Spleen (tissue), 11 donors: ENCODE results near the gene SKI. TPM values are rescaled to one million over a fixed set of nuclear protein-coding genes. Genes with fewer than 3 reads are reported as not detected.

ENCODE experiments used
- DNase-seq: peaks from one replicate; pipeline ENCODE4 v3.0.0-alpha.2; 2020
- H3K27ac ChIP-seq, 8 donors: fragments of 200-600 bp; sonication (generic) in 7 of 8; 1 replicate in 4 of 8; 2 replicates in 4 of 8; pipeline versions ENCODE4 v1.5.0 to v1.8.0; 2016 to 2021; ENCODE audit warnings: inconsistent platforms in 4 of 8, mild to moderate bottlenecking in 4 of 8, moderate library complexity in 1 of 8
- H3K27me3 ChIP-seq, 7 donors: fragments of 200-600 bp; sonication (generic) in 6 of 7; replicated peaks in 1 of 7; 1 replicate in 4 of 7; 2 replicates in 3 of 7; pipeline versions ENCODE4 v1.5.0 to v1.8.0; 2016 to 2021; ENCODE audit warnings: inconsistent platforms in 3 of 7, mild to moderate bottlenecking in 1 of 7
- H3K36me3 ChIP-seq, 6 donors: fragments of 200-600 bp; sonication (generic) in 5 of 6; 1 replicate in 4 of 6; 2 replicates in 2 of 6; pipeline versions ENCODE4 v1.5.0 to v1.8.0; 2016 to 2021; ENCODE audit warnings: inconsistent platforms in 2 of 6
- H3K4me1 ChIP-seq, 6 donors: fragments of 200-600 bp; sonication (generic) in 5 of 6; 1 replicate in 3 of 6; 2 replicates in 3 of 6; pipeline versions ENCODE4 v1.5.0 to v1.8.0; 2016 to 2021; ENCODE audit warnings: inconsistent platforms in 3 of 6
- H3K4me3 ChIP-seq, 8 donors: fragments of 200-600 bp; sonication (generic) in 7 of 8; 1 replicate in 4 of 8; 2 replicates in 4 of 8; pipeline versions ENCODE4 v1.5.0 to v1.8.0; 2016 to 2021; ENCODE audit warnings: inconsistent platforms in 4 of 8, mild to moderate bottlenecking in 4 of 8, moderate library complexity in 2 of 8
- H3K9me3 ChIP-seq, 8 donors: fragments of 200-600 bp; sonication (generic) in 7 of 8; 1 replicate in 4 of 8; 2 replicates in 4 of 8; pipeline versions ENCODE4 v1.5.0 to v1.8.0; 2016 to 2021; ENCODE audit warnings: inconsistent platforms in 4 of 8
- CTCF ChIP-seq, 11 experiments: fragments of 200-600 bp in 7 of 11; fragments of 450-650 bp in 4 of 11; sonication (generic) in 4 of 11; IDR thresholded peaks in 8 of 11; conservative IDR thresholded peaks in 3 of 11; 1 replicate in 7 of 11; 2 replicates in 4 of 11; pipeline versions ENCODE4 v1.4.0 to v1.8.0; 2016 to 2021; ENCODE audit warnings: antibody characterized with exemption in 11 of 11, inconsistent platforms in 4 of 11, mild to moderate bottlenecking in 1 of 11
- POLR2A ChIP-seq, 3 donors: fragments of 450-650 bp; IDR thresholded peaks; one replicate each; pipeline ENCODE4 v1.5.1; 2017; ENCODE audit warnings: antibody characterized with exemption in 3 of 3, mild to moderate bottlenecking in 1 of 3
- POLR2AphosphoS5 ChIP-seq, 3 donors: sonication (generic); formaldehyde crosslinking; IDR thresholded peaks; one replicate each; pipeline ENCODE4 v1.5.1; 2017; ENCODE audit warnings: antibody characterized with exemption in 3 of 3
- WGBS, 5 donors: extraction: QIAGEN DNeasy Blood & Tissue Kit in 3 of 5; methylation state at CpG; one replicate each; pipeline versions ENCODE4 v1.1.5 to v1.1.7; 2013 to 2018; 5-methylcytosine and 5-hydroxymethylcytosine counted together
- intact Hi-C: fragments of 100-400 bp; cut with DNase I; formaldehyde crosslinking; loops from one replicate; pipeline ENCODE4 v1.15.0; 2023; ENCODE audit warnings: low total_unique reads
- polyA plus RNA-seq, 3 donors: library from polyadenylated mRNA; stranded (reverse); fragments of 200-250 nt; gene quantifications; one replicate each; pipeline ENCODE4 v1.2.1, GENCODE V29; 2013
- total RNA-seq, 7 donors: library from RNA; depleted of rRNA in 3 of 7; stranded (reverse); fragments of >200 nt in 3 of 7; fragmentation: NEBNext Ultra II Directional in 4 of 7; extraction: Animal tissue kit (Norgen Biotek cat#: 25700) in 4 of 7; gene quantifications; one replicate each; pipeline versions ENCODE4 v1.1.0 to v1.2.1, GENCODE V29; 2016 to 2021
- donor health status: healthy with polysubstance abuse.
- donor health status: DM: no; HTN: no; CAD: no; lungs with moderate emphysema.
- donor health status: DM: no; HTN: no; CAD: no.
- donor health status: Bipolar disorder and iron deficiency.
- donor health status: healthy.
- donor health status: DM: no; HTN: no; CAD: no.
- donor health status: DM: yes; HTN: yes; CAD: no.

The SKI gene
- total and polyA plus RNA-seq, 10 donors, result 4.4 to 100.0 (median 54.3) TPM

- Histone ChIP-seq H3K9me3 (no peaks in the 10 kb centered on the region), H3K4me1 (peaks cover 28 to 93% (median 70%) of the 10 kb centered on the region in 6 donors), H3K27me3 (no peaks in the 10 kb centered on the region), H3K4me3 (peak overlapping the region in 6 of 8 donors; percentile 20 to 69 (median 40)), H3K36me3 (no peaks in the 10 kb centered on the region), H3K27ac (peak overlapping the region; percentile 60 to 91 (median 82))
- peak; percentile 90 for DNase-seq
- WGBS, 5 donors, result 51 to 78% (median 72%) methylated on average over 13 to 25 of the region's 25 CpGs
- intact Hi-C loops, result no loop called here
- TF ChIP-seq POLR2A (IDR thresholded peaks at IDR 0.05), result no peak
- TF ChIP-seq POLR2AphosphoS5 (IDR thresholded peaks at IDR 0.05), result no peak
- TF ChIP-seq CTCF (IDR thresholded peaks at IDR 0.05 in 8 of 11, conservative IDR thresholded peaks at IDR 0.05 in 3 of 11), result no peak
Observed at GRCh38 chr1:2203671-2204414, 24.3 kb upstream of the SKI start.

DNA sequence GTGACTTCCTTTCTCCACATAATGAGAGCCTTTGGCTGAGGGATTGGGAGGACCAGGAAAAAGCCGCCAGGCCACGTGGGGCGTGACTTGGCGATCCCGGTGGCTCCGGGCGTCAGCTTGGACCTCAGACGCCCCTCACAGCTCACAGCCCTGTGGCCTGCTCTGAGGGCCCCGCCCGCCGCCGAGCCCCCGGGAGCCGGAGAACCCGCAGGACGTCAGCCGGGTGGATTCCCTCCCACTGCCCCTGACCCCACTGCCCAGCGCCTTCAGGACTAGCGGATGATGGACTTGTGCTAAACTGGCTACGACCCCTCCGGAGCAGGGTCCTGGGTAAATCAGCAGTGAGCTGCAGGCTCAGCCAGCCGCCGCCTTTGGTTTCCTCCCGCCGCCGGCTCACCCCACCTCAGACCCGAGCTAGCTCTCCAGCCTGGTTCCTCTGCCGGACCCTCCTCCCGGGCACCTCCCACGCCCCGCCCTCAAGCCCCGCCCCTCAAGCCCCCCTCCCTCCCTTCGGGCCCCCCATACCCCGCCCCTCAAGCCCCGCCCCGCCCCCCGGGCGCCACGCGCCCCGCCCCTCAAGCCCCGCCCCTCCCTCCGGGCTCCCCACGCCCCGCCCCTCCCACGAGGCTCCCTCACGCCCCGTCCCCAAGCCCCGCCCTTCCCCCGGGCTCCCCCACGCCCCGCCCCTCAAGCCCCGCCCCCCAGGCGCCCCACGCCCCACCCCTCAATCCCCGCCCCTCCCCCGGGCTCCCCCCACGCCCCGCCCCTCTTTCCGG lies 23.5 kb upstream of the SKI start:
- 2 to 8% (median 4%) methylated on average over 5 to 41 of the region's 60 CpGs for WGBS, 5 donors

DNA sequence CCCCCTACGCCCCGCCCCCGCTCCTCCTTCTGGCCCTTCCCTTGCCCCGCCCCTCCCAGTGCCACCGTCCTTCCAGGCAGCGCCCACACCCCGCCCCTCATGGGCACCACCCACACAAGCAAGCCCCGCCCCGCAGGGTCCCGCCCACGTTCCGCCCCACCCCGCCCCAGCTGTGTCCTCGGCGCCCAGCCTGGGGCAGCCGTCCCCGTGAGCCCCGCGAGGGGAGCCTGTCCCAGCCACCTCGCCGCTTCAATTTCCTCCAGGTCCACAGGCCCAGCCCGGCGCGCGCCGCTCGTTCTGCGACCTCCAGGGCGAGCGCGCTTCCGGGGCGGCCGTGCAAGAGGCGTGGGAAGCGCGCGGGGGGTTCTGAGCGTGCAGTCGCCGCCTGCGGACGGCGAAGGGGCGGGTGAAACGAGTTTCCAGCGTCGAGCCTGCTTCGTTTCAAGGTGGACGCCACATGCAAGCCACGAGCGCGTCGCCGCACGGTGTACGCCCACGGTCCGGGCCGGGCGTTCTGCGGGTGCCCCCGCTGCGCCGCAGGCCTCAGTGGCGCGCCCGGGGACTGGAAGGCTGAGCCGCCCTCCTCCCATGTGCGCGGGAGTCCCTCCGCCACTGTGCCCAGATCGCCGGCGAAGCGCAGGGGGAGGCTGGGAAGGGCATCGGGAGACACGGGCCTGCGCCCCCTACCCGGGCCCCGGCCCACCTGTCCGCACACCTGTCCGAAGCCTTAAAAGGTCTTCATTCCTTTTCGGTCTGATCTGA lies 22.7 kb upstream of the SKI start:
- Histone ChIP-seq H3K4me3 (peak overlapping the region; percentile 16 to 74 (median 52)), H3K27ac (peak overlapping the region; percentile 66 to 91 (median 86)), H3K36me3 (no peaks in the 10 kb centered on the region), H3K4me1 (peaks cover 28 to 91% (median 61%) of the 10 kb centered on the region in 6 donors), H3K9me3 (no peaks in the 10 kb centered on the region), H3K27me3 (no peaks in the 10 kb centered on the region)
- peak; percentile 99 for DNase-seq
- WGBS, 5 donors, result 7 to 37% (median 10%) methylated on average over 15 to 80 of the region's 84 CpGs
- no peak for TF ChIP-seq POLR2A (IDR thresholded peaks at IDR 0.05)
- TF ChIP-seq CTCF (IDR thresholded peaks at IDR 0.05 in 8 of 11, conservative IDR thresholded peaks at IDR 0.05 in 3 of 11), result peak in 7 of 11 experiments; percentile 11 to 40 (median 36)
- peak; percentile 77 to 89 (median 86) for TF ChIP-seq POLR2AphosphoS5 (IDR thresholded peaks at IDR 0.05)
- intact Hi-C loops, result no loop called here

More for the DNA sequence above, 23.5 kb upstream of the SKI start:
- TF ChIP-seq POLR2AphosphoS5 (IDR thresholded peaks at IDR 0.05) (peak; percentile 38 to 77 (median 67)), POLR2A (IDR thresholded peaks at IDR 0.05) (no peak)
- H3K27ac ChIP-seq, result peak overlapping the region; percentile 60 to 91 (median 82)
- H3K4me3 ChIP-seq, result peak overlapping the region; percentile 12 to 74 (median 36)
- peaks cover 27 to 93% (median 67%) of the 10 kb centered on the region in 6 donors for H3K4me1 ChIP-seq
- H3K9me3 ChIP-seq, result no peaks in the 10 kb centered on the region
- peak; percentile 96 for DNase-seq
- no peaks in the 10 kb centered on the region for H3K36me3 ChIP-seq
- no peaks in the 10 kb centered on the region for H3K27me3 ChIP-seq
- intact Hi-C loops, result no loop called here

DNA sequence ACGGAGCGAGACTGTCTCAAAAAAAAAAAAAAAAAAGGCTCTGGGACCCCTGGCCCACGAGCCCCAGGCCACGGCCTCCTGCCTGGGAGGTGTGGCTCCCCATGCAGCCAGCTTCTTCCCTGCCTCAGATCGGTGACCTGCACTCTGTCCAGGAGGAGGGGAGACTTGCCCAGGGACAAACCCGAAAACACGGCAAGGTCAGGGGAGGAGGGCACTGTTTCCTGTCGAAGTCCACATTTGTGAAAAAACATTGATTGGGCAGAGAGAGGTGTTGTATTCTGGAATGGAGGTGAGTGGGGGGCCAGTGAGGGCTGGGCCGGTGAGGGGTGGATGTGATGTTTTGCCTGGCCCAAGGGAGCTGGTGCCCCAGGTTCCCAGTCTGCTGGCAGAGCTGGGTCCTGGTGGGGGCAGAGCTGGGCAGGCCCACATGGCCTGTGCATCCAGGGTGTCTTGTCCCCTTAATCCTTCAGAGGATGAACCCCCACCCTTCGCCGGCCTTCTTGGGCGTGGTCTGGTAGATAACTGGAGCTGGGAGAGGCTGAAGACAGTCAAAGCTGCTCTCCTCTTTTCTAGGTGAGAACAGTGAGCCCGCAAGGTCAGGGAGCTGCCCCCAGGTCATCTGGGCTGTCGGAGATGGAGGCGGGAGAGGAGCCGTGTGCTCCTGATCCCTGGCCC lies 21.2 kb upstream of the SKI start:
- Histone ChIP-seq H3K27me3 (peaks cover 0 to under 1% (median 0%) of the 10 kb centered on the region in 7 donors), H3K4me3 (peak overlapping the region in 1 of 8 donors; percentile 31), H3K27ac (peak overlapping the region; percentile 64 to 91 (median 86)), H3K9me3 (no peaks in the 10 kb centered on the region), H3K4me1 (peaks cover 28 to 79% (median 52%) of the 10 kb centered on the region in 6 donors), H3K36me3 (no peaks in the 10 kb centered on the region)
- TF ChIP-seq CTCF (IDR thresholded peaks at IDR 0.05 in 8 of 11, conservative IDR thresholded peaks at IDR 0.05 in 3 of 11), result no peak
- TF ChIP-seq POLR2A (IDR thresholded peaks at IDR 0.05), result no peak
- TF ChIP-seq POLR2AphosphoS5 (IDR thresholded peaks at IDR 0.05), result no peak
- 68 to 88% (median 70%) methylated on average over 15 to 16 of the region's 16 CpGs for WGBS, 5 donors
- intact Hi-C loops, result no loop called here
- DNase-seq, result peak; percentile 81
